Nephron progenitor cell (in vitro differentiated cells): ENCODE measurements around the gene TSPAN17.

Source experiments
- DNase-seq: peaks from one replicate; pipeline ENCODE4 v3.0.0; 2021
- H3K27ac Mint-ChIP-seq: 2 replicates; pipeline ENCODE4 v1.8.0; 2021; ENCODE audit warnings: mild to moderate bottlenecking, moderate library complexity, mixed read lengths
- H3K27me3 Mint-ChIP-seq: 2 replicates; pipeline ENCODE4 v1.8.0; 2021; ENCODE audit warnings: mild to moderate bottlenecking, low read depth, mixed read lengths; ENCODE audit not compliant: poor library complexity
- H3K36me3 Mint-ChIP-seq: 2 replicates; pipeline ENCODE4 v1.8.0; 2021; ENCODE audit warnings: low read depth, mixed read lengths
- H3K4me1 Mint-ChIP-seq: 2 replicates; pipeline ENCODE4 v1.8.0; 2021; ENCODE audit warnings: mixed read lengths
- H3K4me3 Mint-ChIP-seq: 2 replicates; pipeline ENCODE4 v1.8.0; 2021; ENCODE audit warnings: mild to moderate bottlenecking, moderate library complexity, mixed read lengths
- H3K9me3 Mint-ChIP-seq: 2 replicates; pipeline ENCODE4 v1.8.0; 2021; ENCODE audit warnings: mild to moderate bottlenecking, moderate library complexity, mixed read lengths
- TF ChIP-seq, protein P1 (sequence below): fragments of 200-600 bp; sonication (generic); IDR thresholded peaks from 2 replicates; pipeline ENCODE4 v1.5.0; 2021; ENCODE audit warnings: antibody characterized with exemption

Gene TSPAN17

DNA sequence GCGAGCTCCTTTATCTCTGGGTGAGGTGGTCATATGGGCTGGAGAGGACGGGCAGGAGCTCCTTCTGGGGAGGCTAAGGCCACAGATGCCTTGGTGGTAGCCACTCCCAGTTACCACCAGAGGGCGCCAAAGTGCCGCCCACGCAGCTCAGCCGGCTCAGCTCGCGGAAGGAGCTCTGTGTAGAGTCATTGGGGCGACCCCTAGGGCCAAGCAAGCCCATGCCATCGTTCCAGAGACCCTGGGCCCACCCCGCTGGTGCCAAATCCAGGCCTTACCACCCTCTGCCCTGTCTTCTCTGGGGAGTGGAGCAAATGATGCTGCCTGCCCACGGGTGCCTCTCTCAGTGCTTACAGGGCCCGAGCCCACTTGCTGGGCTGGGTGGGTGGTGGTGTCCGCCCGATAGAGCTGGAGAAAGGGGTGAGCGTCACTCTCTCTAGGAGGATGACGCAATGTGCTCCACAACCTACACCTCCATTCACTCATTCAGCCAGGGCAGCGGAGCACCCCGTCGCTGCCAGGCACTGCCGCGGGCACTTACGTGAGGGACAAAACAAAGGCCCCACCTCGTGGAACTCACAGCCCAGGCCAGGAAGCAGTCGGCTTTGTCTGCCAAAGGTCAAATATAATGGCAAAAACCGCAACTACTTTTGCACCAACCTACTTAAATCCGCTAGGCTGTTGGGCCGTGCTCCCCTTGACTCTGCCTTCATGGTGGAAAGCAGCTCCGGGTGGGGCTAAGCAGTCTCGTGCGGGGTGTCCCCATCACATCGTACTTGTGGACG is 13.8 kb downstream of the TSPAN17 start:
- Mint-ChIP-seq H3K36me3 (no peaks in the 10 kb centered on the region), H3K4me3 (no peak overlapping the region), H3K27me3 (peaks cover 54% of the 10 kb centered on the region), H3K9me3 (no peaks in the 10 kb centered on the region), H3K4me1 (peaks cover 14% of the 10 kb centered on the region), H3K27ac (no peak overlapping the region)
- TF ChIP-seq, protein P1, sequence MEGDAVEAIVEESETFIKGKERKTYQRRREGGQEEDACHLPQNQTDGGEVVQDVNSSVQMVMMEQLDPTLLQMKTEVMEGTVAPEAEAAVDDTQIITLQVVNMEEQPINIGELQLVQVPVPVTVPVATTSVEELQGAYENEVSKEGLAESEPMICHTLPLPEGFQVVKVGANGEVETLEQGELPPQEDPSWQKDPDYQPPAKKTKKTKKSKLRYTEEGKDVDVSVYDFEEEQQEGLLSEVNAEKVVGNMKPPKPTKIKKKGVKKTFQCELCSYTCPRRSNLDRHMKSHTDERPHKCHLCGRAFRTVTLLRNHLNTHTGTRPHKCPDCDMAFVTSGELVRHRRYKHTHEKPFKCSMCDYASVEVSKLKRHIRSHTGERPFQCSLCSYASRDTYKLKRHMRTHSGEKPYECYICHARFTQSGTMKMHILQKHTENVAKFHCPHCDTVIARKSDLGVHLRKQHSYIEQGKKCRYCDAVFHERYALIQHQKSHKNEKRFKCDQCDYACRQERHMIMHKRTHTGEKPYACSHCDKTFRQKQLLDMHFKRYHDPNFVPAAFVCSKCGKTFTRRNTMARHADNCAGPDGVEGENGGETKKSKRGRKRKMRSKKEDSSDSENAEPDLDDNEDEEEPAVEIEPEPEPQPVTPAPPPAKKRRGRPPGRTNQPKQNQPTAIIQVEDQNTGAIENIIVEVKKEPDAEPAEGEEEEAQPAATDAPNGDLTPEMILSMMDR: peak; percentile 99
- DNase-seq: peak; percentile 87

DNA sequence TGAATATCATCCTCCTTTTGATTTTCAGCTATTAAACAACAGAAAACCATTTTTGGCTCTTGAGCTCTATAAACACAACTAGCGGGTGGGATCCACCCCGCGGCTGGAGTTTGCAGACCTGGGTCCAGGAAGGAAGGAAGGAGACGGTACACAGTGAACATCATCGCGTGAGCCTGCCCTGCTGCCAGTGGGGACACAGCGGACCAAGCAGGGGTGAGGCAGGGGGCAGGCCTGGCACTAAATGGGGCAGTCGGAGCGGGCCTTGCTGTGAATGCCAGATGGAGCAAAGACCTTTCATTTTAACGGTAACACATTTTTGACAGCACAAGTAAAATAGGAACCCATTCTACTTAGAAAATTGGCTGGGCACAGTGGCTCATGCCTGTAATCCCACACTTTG is 14.4 kb downstream of the TSPAN17 start:
- Mint-ChIP-seq H3K36me3 (no peaks in the 10 kb centered on the region), H3K9me3 (peaks cover 3% of the 10 kb centered on the region), H3K27me3 (peaks cover 54% of the 10 kb centered on the region), H3K4me1 (peaks cover 14% of the 10 kb centered on the region), H3K4me3 (no peak overlapping the region), H3K27ac (no peak overlapping the region)
- no peak for DNase-seq
- TF ChIP-seq, protein P1: no peak

DNA sequence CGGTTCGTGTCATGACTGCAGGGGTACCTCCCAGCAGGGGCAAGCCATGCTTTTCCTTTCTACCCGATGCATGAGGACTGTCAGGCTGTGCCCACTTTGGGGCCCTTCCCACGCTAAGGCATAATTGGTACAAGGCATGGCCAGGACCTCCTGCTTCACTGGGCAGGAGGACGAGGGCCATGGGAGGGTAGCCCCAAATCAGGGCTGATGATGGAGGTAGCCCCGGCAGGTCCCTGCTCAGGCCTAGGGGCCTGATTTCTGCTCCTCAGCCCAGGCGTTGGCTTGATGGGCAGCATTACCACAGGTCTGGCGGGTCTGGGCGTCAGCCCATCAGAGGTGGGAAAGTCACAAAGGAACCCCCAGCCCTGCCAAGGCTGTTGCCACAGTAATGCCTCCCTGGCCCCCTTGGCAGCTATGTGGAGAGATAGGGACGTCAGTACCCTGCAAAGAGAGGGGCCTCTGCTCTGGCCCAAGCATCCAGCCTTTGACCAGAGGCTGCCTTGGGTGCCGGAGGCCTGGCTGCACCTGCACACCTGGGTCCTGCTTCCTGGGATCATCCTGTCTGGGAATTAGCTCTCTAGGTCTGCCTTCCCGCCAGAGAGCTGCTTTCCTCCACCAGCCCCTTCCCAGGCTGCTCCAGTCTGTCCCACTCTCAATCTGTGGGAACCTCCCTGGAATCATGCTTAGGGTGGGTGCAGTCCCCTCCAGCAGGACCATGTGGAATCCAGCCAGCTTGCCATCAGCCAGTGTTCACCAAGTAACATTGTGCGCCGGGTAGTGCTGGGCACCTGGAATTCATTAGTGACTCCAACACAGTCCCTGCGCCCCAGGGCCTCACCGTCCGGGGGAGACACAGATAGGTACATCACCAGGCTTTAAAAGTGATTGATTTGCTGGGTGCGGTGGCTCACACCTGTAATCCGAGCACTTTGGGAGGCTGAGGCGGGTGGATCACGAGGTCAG is 15.4 kb downstream of the TSPAN17 start:
- Mint-ChIP-seq H3K36me3 (no peaks in the 10 kb centered on the region), H3K4me3 (no peak overlapping the region), H3K27ac (no peak overlapping the region), H3K9me3 (peaks cover 3% of the 10 kb centered on the region), H3K4me1 (peaks cover 14% of the 10 kb centered on the region), H3K27me3 (peaks cover 62% of the 10 kb centered on the region)
- DNase-seq: no peak
- TF ChIP-seq, protein P1: no peak

DNA sequence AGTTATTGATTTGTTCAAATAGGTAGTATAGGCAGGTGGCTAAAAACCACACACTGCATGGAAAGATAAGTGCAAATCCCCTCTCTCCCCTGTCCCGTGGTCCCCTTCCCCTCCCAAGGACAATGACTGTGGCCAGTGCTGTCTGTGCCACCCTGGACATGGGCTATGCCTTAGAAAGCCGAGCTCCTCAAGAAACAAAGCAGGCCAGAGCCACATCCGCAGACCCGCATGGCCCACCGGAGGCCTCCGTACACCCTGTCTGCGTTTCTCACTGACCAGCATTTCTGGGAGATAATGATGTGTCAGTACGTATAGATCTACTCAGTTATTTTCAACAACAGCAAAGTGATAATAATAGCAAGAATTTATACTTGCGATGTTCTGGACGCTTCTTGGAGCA is 16.3 kb downstream of the TSPAN17 start:
- H3K9me3 Mint-ChIP-seq: peaks cover 3% of the 10 kb centered on the region
- no peaks in the 10 kb centered on the region for H3K36me3 Mint-ChIP-seq
- TF ChIP-seq, protein P1: no peak
- DNase-seq: no peak
- peaks cover 65% of the 10 kb centered on the region for H3K27me3 Mint-ChIP-seq
- no peak overlapping the region for H3K4me3 Mint-ChIP-seq
- no peak overlapping the region for H3K27ac Mint-ChIP-seq
- peaks cover 14% of the 10 kb centered on the region for H3K4me1 Mint-ChIP-seq

DNA sequence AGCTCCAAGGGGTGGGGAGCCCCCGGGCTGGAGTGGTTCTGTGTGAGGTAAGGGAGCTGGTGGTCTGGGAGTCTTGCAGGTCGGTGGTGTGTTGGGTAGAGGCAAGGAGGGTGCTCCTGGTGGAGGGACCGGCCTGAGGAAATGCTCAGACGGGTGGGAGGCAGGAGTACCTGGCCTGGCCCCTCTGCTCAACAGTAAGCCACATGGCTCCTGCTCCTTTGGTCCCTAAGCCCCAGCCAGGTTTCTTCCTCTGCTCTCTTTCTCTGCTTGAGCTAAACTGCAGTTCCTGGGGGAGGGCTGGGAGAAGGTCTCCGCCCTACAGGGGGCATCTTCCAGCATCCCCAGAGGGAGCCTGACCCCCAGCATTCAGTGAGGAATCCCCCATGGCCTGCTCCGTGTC is 17.2 kb downstream of the TSPAN17 start:
- Mint-ChIP-seq H3K27ac (no peak overlapping the region), H3K4me3 (no peak overlapping the region)

More for the DNA sequence above, 17.2 kb downstream of the TSPAN17 start:
- TF ChIP-seq, protein P1: no peak
- Mint-ChIP-seq H3K4me1 (peaks cover 14% of the 10 kb centered on the region), H3K27me3 (peaks cover 67% of the 10 kb centered on the region), H3K36me3 (no peaks in the 10 kb centered on the region), H3K9me3 (peaks cover 3% of the 10 kb centered on the region)
- DNase-seq: no peak
